Suprapubic skin (tissue), 4 donors: Measurements from ENCODE around the gene ANKRD65.

Source experiments
- POLR2A ChIP-seq, 2 donors: fragments of 450-650 bp; IDR thresholded peaks; one replicate each; pipeline ENCODE4 v1.6.1; 2017; ENCODE audit warnings: antibody characterized with exemption in 2 of 2, mild to moderate bottlenecking in 2 of 2, moderate library complexity in 2 of 2
- POLR2AphosphoS5 ChIP-seq, 3 donors: sonication (generic); formaldehyde crosslinking; IDR thresholded peaks; one replicate each; pipeline ENCODE4 v1.6.1; 2017; ENCODE audit warnings: antibody characterized with exemption in 3 of 3
- TF ChIP-seq, protein P1 (sequence below), 2 donors: fragments of 200-600 bp in 1 of 2; fragments of 450-650 bp in 1 of 2; sonication (generic) in 1 of 2; IDR thresholded peaks; one replicate each; pipeline ENCODE4 v1.5.1; 2016 to 2019; ENCODE audit warnings: antibody characterized with exemption in 2 of 2, mild to moderate bottlenecking in 1 of 2, moderate library complexity in 1 of 2

DNA sequence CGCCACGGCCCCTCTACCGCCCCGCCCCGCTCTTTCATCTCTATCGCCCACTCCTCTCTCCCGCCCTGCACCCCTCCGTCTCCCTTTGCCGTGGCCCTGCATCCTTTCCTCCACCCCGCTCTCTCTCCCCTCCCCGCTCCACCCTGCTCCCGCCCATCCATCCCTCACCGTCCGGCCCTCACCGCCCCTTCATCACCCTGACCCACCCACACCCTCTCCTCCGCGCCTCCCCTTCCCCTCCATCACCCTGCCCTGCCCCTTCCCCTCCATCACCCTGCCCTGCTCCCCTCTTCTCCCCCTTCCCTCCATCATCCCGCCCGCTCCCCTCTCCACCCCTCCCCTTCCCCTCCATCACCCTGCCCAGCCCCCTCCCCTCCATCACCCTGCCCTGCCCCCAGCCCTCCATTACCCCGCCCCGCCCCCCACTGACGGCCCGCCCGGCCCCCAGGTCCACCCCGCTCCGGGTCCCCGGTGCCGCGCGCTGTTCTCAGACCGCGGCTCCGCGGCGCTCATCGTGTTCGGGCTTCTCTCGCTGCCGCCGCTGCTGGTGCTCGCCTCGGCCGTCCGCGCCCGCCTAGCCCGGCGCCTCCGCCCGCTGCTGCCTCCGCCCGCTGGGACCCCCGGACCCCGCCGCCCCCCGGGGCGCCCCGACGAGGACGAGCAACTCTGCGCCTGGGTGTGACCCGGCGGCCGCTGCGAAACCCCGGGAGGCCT is 6.2 kb upstream of the ANKRD65 start:
- TF ChIP-seq POLR2AphosphoS5 (IDR thresholded peaks at IDR 0.05), result no peak
- TF ChIP-seq POLR2A (IDR thresholded peaks at IDR 0.05), result no peak
- TF ChIP-seq, protein P1, sequence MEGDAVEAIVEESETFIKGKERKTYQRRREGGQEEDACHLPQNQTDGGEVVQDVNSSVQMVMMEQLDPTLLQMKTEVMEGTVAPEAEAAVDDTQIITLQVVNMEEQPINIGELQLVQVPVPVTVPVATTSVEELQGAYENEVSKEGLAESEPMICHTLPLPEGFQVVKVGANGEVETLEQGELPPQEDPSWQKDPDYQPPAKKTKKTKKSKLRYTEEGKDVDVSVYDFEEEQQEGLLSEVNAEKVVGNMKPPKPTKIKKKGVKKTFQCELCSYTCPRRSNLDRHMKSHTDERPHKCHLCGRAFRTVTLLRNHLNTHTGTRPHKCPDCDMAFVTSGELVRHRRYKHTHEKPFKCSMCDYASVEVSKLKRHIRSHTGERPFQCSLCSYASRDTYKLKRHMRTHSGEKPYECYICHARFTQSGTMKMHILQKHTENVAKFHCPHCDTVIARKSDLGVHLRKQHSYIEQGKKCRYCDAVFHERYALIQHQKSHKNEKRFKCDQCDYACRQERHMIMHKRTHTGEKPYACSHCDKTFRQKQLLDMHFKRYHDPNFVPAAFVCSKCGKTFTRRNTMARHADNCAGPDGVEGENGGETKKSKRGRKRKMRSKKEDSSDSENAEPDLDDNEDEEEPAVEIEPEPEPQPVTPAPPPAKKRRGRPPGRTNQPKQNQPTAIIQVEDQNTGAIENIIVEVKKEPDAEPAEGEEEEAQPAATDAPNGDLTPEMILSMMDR (IDR thresholded peaks at IDR 0.05), result no peak
